ENCODE results near the gene GABRB2.
"Not testable (repeated sequence)": the region's sequence is repeated elsewhere in the genome, so short reads cannot be mapped to it uniquely, and the experiment has no call there.

GABRB2 gene

DNA sequence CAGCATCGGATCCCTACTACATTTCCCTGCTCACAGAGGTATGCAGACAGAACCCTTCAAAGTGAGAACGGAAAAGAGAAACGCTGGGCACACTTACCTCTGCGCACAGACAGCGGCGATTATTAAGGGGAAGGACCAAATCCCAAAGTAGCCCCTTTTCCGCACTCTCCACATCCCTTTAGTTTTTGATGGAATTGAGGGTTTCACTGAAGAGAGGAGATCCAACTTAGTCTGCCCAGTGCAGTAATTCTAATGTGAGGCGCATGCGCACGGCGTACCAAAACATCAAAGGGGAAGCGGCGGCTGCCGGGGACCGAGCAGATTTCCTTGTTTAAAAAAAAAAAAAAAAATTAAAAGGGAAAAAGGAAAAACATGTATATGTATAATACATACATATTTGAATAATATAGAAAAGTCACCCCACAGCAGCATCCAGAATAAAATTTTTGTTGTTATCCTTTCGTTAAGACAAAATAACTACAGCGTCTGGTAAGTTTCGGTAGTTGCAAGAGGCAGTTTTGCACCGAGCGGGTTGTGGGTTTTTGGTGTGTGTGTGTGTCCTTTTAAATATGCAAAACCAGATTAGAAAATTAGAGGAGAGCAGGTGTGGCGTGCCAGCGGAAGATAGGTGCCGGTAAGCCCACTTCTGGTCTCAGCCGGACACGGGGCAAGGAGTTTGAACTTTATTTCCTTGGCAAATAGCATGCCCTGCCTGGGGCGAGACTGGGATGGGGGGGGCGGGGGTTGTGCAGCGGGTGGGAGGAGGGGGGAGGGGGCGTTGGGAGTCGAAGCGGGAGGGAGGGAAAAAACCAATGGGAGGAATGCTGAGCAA, at the start of gene GABRB2:
TSS of gene GABRB2 (minus strand) at position 256 of the 832 bp plus-strand sequence. CDS start at position 174, 82 bp downstream.
- no peak for FAIRE-seq
- DNase-seq (ENCODE audit: low spot score) = no peak

DNA sequence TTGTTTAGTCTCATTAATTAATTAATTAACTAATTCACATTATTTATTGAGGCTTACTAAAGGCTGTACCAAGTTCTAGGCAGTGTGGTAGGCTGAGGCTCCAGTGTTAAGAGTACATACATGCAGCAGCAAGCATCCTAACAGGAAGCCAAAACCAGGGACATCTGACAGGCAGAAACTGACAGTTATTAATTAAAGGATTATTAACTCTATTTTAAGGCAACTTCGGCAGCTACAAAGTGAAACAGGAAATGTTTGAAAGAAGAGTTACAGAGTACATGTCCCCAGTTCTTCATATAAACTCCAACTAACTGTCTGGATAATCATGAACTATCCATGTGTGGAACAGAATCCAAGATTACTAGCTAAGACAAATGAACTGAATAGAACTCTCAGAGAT, 39.3 kb upstream of the GABRB2 start:
- FAIRE-seq = no peak
- DNase-seq (ENCODE audit: low spot score) = no peak

DNA sequence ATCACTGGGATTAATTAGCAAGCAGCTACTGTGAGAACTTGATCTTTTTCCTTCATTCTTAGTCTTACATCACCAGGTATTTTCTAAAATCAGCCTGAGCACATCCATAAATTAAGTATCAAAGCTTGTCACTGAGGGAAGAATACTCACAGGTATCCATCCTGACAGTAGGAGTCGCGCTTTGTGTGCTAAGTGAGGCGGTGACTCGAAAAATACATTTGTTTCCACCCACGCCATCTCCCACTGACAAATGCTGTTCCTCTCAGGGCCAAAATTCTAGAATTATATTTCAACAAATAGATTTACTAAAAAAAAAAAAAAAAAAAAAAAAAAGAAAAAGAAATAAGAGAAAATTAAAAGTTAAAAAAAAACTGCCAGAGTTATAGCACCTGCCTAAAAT, 34.1 kb upstream of the GABRB2 start:
- FAIRE-seq (no peak), DNase-seq (ENCODE audit: low spot score) (no peak)

DNA sequence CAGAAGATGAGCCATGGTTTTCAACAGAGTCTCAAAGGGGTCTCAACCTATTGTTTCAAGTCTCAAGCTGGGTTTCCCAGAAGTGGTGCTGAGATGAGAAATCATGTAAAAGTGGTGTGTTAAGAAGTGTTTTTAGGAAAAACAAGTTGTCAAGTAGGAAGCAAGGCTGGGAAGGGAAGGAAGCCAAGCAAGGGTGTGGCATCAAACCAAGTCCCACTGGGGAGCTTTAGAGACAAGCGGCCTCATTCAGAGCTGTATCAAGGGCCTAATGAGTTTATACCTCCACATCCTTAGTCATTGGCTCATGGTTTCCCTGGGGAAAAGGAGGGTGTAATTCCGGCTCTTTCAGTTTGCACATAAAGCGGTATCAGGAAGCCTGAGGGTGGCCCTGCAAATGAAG, 26.4 kb upstream of the GABRB2 start:
- DNase-seq (ENCODE audit: low spot score) = no peak
- no peak for FAIRE-seq

DNA sequence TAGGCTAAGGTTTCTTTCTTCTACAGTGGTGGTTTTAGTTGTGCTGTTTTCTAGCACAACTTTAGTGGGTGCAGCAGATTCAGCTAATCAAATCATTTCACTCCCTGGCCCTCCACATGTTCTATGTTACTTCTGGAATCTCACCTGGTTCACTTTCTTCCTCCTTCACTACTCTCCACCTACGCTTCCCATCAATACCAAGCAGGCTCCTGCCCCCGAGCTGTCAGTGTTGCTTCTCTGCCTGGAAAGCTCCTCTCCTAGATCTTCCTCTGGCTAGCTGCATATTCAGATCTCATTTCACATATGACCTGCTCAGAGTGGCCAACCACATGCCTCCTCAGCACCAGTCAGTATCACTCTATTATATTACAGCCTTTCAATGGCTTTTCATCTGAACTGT, 19.6 kb upstream of the GABRB2 start:
- FAIRE-seq = no peak
- no peak for DNase-seq (ENCODE audit: low spot score)

DNA sequence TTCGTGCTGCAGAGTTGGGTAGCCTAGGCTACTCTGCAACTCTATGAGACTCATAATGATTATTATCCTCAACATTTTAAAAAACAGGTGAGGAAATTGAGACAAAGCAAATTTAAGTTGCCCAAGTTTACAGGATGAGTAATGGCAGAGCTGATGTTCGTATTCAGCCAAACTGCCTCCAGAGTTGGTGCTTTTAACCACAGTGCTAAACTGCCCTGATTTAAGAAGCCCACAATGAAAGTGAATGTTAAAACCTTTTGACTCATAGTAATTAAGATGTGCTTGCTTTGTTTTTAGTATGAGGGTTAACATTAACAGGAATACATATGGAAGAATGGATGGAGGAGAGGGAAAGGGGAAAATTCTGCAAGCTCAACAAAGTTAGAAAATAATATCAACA, 15.9 kb upstream of the GABRB2 start:
- DNase-seq (ENCODE audit: low spot score) = no peak
- no peak for FAIRE-seq

DNA sequence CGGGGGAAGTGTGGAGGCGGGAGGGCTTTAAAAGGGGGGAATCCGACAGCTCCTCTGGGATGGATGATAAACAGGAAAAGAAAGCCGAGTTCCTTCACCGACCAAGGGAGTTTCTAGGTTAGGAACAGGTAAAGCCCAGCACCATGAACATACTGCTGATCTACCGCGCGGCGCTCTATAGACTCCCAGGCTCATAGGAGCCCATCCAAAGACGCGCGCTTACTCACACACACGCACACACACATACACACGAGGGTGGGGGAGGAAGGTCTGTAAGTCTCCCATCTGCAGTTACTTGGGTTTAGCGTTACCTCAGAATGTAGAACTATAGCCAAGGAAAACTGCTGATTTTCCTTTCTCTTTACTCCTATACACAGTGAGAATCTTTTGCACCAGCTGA, 2.6 kb upstream of the GABRB2 start:
- FAIRE-seq (no peak), DNase-seq (ENCODE audit: low spot score) (no peak)

DNA sequence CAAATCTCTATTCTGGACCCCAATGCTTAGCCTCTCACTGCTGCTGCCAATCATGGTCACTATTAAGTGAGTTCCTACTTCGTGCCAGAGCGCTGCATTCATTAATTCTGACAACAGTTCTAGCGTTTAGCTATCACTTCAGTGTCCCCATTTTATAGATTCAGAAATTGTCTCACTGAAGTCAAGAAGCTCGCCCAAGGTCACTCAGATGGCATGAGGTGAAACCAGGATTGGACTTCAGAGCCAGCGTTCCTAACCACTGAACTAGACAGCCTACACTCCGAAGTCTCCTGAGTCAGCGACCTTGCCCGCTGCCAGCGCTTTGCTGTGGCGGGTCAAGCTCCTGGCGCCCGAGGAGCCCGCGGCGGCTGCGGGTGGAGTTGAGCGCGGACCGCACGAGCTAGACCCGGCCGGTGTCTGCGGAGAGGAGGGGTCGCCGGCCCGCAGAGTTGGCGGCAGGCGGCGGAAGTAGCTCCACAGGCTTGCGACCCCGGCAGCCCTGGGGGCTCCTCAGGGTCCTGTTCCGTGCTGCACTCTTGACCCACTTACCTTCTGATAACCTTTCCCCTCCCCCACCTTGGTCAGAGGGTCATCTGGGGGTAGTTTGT, 2.1 kb upstream of the GABRB2 start:
- no peak for FAIRE-seq
- DNase-seq (ENCODE audit: low spot score) = no peak

DNA sequence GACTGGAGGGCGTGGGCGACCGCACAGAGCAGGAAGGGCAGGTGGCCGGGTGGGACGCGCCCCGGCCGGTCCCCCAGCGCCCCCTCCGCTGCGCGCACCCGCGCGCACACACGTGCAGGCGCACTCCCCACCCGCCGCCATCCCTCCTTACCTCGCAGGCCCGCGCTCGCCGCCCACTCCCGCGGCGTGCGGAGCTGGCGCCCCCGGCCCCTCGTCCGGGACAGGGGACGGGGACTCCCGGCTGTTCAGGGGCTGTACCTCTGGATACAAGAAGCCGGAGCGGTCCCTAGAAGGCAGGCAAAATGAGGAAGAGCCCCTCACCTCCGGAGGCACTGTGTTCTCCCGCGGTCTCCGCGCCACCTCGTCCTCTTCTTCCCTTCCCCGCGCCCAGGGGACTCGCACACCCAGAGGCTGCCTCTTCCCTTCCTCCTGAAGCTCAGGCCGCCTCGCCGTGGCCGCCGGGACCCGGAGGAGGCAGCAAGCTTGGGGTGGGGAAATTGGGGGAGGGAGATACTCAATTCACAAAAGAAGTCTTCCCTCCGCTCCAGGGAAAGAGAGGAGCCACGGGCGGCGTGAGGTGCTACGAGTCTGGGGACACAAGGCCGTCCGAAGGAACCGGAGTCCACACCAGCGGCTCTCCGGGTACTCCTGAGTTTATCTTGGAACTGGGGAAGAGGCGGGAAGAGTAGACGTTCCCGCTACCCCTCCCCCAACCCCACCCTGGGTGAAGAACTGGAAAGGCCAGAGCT, 1.4 kb upstream of the GABRB2 start:
- FAIRE-seq (no peak), DNase-seq (ENCODE audit: low spot score) (no peak)

DNA sequence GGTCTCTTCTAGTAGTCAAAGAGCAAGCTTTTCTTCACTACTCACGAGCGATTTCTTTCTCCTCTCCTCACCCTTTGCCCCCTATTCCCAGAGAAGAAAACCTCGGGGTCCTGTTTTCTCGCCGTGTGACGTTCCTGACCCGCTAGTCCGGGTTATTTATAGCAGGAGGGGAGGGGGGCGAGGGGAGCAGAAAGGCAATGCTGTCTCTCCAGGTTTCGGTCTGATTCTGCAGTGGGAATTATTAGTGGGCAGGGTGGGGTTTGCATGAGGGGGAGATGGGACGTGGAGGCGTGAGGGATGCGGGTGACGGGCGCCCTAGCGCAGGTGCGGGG, 847 bp upstream of the GABRB2 start:
- DNase-seq (ENCODE audit: low spot score) (no peak), FAIRE-seq (no peak)

DNA sequence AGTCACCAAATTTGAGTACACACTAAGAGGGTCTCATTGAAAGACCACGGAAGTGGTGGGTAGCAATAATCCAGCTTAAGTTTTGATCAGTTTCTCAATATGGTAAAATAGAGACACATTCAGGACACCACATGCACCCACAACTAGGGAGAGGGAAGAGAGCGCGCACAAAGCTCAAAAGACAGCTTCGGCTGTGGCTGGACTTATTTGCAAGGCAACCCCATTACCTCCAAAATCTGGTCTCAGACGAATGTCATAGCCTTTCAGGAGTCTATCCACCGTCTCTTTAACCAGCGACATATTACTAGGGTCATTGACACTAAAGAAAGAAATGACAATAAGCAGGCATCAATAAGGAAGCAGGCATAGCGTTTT, 443 bp downstream of the GABRB2 start:
- DNase-seq (ENCODE audit: low spot score) (no peak), FAIRE-seq (no peak)

DNA sequence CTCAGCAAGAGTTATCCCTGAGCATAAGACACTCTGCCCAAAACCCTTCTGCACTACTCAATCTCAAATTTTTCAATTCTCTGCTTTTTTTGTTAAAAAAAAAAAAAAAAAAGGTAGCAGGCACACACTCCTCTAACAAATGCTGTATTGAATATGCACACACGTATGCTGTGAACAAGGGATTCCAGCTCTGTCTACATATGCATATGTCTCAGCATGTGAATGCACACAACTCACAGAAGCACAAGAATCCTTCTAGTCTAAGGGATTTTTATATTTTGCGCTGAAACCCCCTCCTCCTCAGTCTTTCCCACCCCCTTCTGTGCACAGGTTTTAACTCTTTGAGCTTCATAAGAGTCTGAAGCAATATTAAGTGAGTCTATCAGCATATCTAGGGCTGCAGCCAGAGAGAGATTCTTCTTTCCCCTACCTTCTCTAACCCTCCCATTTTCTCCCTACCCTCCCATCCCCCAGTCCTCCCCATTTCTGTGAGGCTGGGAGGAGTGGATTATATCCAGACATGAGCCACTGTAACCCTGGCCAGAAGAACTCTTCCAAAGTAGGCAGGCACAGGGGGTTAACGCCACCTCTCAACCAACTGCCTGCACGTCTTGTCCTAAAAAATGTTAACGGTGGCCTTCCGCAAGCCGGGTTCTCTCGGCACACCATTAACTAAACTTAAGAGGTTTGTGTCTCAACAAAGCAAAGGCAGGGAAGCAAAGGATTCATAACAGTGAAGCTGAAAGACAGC, 1.0 kb downstream of the GABRB2 start:
- no peak for DNase-seq (ENCODE audit: low spot score)
- no peak for FAIRE-seq

DNA sequence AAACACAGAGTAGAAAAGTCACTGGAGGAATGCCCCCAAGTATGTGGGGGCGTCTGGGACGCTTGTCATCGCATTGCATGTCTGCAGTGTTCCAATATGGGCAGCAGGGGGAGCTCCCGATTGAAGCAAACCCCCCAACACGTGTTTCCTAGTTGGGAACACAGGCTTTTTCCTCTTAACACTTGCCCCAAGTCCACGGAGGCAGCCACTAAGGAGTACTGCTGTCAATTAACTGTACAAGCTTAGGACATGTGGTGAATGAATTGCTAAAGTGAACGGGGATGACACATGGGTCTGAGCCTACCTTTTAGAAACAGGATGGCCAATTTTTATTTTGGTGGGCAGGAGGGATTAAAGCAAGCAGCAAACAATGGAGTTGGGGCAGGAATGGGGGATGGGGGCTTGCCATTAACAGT, 2.2 kb downstream of the GABRB2 start:
- DNase-seq (ENCODE audit: low spot score) = no peak

DNA sequence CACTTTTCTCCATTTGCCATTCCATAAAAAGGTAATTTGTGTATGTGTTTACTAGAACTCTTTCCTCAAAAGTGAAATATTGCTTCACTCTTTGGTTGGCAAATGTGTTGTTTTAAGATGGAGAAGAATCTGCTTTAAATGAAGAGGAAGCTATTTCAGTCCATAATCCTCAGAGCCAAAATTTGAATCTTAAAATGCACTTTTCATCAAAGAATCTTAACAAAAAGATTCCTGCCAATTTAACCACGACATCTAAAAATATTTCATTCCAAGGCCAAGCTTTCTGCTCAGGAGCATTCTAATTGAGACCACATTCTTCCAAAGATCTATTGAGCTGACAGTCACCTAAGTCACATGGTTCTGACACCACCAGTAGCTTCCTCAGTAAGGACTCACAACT, 7.5 kb downstream of the GABRB2 start:
- FAIRE-seq = no peak
- no peak for DNase-seq (ENCODE audit: low spot score)

More for the DNA sequence above, 2.2 kb downstream of the GABRB2 start:
- no peak for FAIRE-seq

DNA sequence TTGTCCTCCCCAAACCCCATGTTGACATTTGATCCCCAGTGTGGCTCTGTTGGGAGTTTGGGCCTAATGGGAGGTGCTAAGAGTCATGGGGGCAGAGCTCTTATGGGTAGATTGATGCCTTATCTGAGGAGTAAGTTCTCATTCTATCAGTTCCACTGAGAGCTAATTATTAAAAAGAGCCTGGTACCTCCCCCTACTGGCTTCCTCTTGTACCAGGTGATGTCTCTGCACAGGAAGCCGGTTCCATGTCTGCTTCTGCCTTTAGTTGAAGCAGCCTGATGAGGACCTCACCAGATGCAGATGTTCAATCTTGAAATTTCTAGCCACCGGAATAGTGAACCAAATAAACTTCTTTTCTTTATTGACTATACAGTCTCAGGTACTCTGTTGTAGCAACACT, 10.8 kb downstream of the GABRB2 start:
- FAIRE-seq (no peak), DNase-seq (ENCODE audit: low spot score) (no peak)

DNA sequence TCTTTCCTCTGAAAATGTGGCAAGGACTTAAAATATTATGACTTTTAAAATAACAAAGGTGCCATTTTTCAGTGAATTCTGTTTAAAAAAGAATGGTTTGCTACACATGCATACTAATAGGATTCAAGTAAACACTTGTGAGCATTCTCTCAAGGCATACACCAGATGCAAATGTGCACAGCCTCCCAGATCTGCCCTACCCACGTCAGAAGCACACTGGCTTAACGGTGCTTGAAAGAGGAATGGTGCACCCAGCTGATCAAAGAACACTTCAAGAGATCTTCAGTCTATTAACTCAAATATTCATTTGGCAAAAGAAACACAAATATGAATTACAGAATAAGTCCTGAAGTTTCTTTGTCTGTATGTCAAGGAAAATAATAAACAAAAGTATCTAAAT, 15.8 kb downstream of the GABRB2 start:
- no peak for DNase-seq (ENCODE audit: low spot score)
- FAIRE-seq = no peak

DNA sequence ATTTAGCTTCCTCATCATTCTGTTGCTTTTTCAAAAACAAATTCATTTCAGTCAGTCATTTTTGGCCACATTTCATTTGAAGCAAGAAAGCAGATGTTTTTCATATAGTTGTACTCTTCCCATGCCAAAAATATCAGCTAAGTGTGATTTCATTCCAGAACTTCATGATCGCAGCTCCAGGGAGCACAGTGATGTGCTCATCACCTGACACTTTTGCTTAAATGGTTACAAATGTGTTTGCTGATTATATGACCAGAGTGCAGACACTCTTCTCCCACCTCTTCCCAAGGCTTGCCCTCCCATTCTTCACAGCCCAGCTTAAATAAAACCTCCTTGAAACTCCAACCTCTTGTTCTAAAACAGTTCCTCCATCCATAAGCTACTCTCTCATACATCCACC, 32.6 kb downstream of the GABRB2 start:
- no peak for DNase-seq (ENCODE audit: low spot score)
- no peak for FAIRE-seq

DNA sequence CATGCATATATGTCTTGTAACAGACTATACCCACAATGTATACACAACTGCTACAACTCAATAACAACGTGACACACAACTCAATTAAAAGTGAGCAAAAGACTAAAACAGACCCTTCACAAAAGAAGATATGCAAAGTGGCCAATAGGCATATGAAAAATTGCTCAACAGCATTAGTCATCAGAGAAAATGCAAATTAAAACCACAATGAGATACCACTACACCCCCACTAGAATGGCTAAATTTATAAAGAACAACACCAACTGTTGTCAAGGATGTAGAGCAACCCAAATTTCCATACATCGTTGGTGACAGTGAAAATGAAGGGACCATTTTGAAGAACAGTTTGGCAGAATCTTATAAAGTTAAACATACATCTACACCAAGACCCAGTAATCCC, 38.9 kb downstream of the GABRB2 start:
- no peak for DNase-seq (ENCODE audit: low spot score)
- no peak for FAIRE-seq

DNA sequence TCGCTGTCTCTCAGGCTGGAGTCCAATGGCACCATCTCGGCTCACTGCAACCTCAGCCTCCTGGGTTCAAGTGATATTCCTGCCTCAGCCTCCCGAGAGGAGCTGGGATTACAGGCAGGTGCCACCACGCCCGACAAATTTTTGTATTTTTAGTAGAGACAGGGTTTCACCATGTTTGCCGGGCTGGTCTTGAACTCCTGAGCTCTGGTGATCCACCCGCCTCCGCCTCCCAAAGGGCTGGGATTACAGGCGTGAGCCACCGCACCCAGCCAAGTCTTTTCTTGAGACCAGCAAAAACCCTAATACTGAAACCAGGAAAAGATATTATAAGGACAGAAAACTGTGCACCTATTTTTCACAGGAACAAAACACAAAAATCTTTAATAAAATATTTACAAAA, 41.4 kb downstream of the GABRB2 start:
- DNase-seq (ENCODE audit: low spot score); FAIRE-seq: not testable (repeated sequence)

DNA sequence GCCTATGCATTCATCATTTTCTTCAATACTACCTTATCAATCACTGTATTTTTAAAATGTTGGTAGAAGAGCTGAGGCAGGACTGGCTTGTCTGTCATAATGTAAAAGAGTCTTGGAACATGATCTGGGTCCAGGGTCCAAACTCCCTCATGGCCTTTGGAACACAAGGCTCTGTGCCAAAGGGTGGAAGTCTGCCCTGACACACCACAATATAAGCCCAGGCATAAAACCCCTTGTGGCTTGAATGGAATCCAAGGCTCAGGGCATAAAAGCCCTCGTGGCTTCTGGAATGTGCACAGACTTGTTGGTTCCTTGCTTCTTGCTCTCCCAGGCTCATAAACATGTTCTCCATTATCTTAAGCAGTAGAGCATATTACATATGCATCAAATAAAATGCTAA, 48.0 kb downstream of the GABRB2 start:
- FAIRE-seq (no peak), DNase-seq (ENCODE audit: low spot score) (no peak)

DNA sequence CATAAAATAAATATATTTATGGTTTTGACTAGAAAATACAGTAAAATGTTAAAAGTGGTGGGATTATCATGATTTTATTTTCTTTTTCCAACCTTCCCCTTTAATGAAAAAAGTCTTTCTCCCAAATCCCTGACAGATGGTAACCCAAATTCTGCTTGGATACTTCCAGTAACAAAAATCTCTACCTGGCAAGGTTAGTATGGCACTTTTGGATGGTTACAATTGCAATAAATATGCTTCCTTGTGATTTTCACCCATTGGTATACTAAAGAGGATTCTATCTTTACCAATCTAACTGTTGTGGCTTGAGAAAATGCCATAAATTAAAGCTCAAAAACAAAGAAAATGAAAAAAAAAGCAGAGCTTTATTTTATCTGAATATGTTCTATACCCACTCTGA, 62.8 kb downstream of the GABRB2 start:
- DNase-seq (ENCODE audit: low spot score) (no peak), FAIRE-seq (no peak)

DNA sequence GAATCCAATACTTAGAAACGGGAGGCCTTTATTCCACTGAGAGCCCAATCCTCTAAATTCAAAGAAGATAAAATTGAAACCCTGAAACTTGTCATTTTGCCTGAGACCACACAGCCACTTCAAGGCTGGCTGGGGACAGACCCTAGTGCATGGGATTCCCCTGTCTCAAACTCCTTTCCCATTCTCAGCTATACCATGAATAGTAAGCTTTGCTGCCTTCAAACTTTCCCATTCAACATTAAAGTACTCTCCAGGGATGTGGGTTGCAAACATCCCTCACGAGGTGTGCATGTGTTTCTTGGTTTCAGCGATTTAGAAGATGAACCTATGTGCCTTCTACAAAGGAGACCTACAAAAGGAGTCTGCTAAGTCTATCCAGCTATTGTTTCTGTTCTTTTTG, 64.6 kb downstream of the GABRB2 start:
- FAIRE-seq (no peak), DNase-seq (ENCODE audit: low spot score) (no peak)
